ENCODE data around the gene ZNF836.
A peak's percentile ranks its signal among the peaks of the same experiment; 100 is the strongest.
"Not testable (repeated sequence)": the region's sequence is repeated elsewhere in the genome, so short reads cannot be mapped to it uniquely, and the experiment has no call there.

Gene ZNF836

GRCh38 chr19:52171321-52172169 lies at the start of gene ZNF836:
ZNF836 (minus strand) TSS chr19:52171621; CDS start chr19:52168072, 3,549 bp downstream.
- peak in 1 of 2 experiments; percentile 41 for DNase-seq

GRCh38 chr19:52221031-52221430 lies 49.6 kb upstream of the ZNF836 start:
- no peak for DNase-seq

- DNase-seq = no peak
These were observed 48.2 kb upstream of the ZNF836 start for GRCh38 chr19:52219611-52220010.

GRCh38 chr19:52217576-52217975 lies 46.2 kb upstream of the ZNF836 start:
- DNase-seq = no peak

- no peak for DNase-seq
These were observed 45.0 kb upstream of the ZNF836 start for GRCh38 chr19:52216401-52216800.

GRCh38 chr19:52214241-52214640 lies 42.8 kb upstream of the ZNF836 start:
- no peak for DNase-seq

- DNase-seq = no peak
These were observed 41.3 kb upstream of the ZNF836 start for GRCh38 chr19:52212572-52213255.

- DNase-seq = no peak
These were observed 40.6 kb upstream of the ZNF836 start for GRCh38 chr19:52211926-52212571.

- DNase-seq = no peak
These were observed 39.8 kb upstream of the ZNF836 start for GRCh38 chr19:52211203-52211602.

- no peak for DNase-seq
These were observed 35.1 kb upstream of the ZNF836 start for GRCh38 chr19:52206481-52206880.

- not testable (repeated sequence) for DNase-seq
These were observed 29.5 kb upstream of the ZNF836 start for GRCh38 chr19:52200755-52201391.

GRCh38 chr19:52200044-52200443 lies 28.6 kb upstream of the ZNF836 start:
- DNase-seq = no peak

GRCh38 chr19:52198678-52199077 lies 27.3 kb upstream of the ZNF836 start:
- DNase-seq = no peak

- no peak for DNase-seq
These were observed 26.5 kb upstream of the ZNF836 start for GRCh38 chr19:52197964-52198363.

- DNase-seq = no peak
These were observed 25.0 kb upstream of the ZNF836 start for GRCh38 chr19:52196256-52196967.

GRCh38 chr19:52191951-52192350 lies 20.5 kb upstream of the ZNF836 start:
- DNase-seq = no peak

- no peak for DNase-seq
These were observed 20.0 kb upstream of the ZNF836 start for GRCh38 chr19:52191389-52191788.

- peak in 1 of 2 experiments; percentile 44 for DNase-seq
These were observed 19.3 kb upstream of the ZNF836 start for GRCh38 chr19:52190487-52191293.

GRCh38 chr19:52189735-52190486 lies 18.5 kb upstream of the ZNF836 start, which contains the start of gene PPP2R1A:
PPP2R1A (plus strand) TSS chr19:52190052; CDS start chr19:52190097, 45 bp downstream.
- peak; percentile 100 for DNase-seq

Measured in NCI-H524 (cell line).